ENCODE results near the gene ARMC10. TPM values are rescaled to one million over a fixed set of nuclear protein-coding genes. Genes with fewer than 3 reads are reported as not detected.

The ARMC10 gene
- total and polyA plus RNA-seq, 2 experiments from 2014 or later, result 43.4 to 48.2 TPM

GRCh38 chr7:103071000-103071399 lies 3.9 kb upstream of the ARMC10 start:
- Histone ChIP-seq H3K4me3 (no peak overlapping the region), H3K27me3 (ENCODE audit: insufficient read depth) (no peaks in the 10 kb centered on the region), H3K9me2 (ENCODE audit: insufficient read depth) (no peaks in the 10 kb centered on the region), H3F3A (replicated peaks; ENCODE audit: low read depth) (0 out of 2 replicates have a peak, but pooled peaks cover 4% of the 10 kb centered on the region), H3K4me1 (ENCODE audit: insufficient read depth) (peaks cover 2% of the 10 kb centered on the region; the same call in 1 of the 2 replicates), H4K20me1 (replicated peaks; ENCODE audit: insufficient read depth) (no peaks in the 10 kb centered on the region), H2AFZ (no peak overlapping the region), H3K79me2 (replicated peaks; ENCODE audit: insufficient read depth) (peaks cover 6% of the 10 kb centered on the region), H3K36me3 (ENCODE audit: insufficient read depth) (no peaks in the 10 kb centered on the region), H3K27ac (ENCODE audit: low read depth) (no peak overlapping the region), H3K4me2 (no peak overlapping the region)
- Mint-ChIP-seq H3K4me3 (no peak overlapping the region; the same call in 2 of the 3 replicates), H3K9me3 (peaks cover 22% of the 10 kb centered on the region), H3K36me3 (ENCODE audit: low read depth) (peaks cover 13% of the 10 kb centered on the region), H3K27me3 (ENCODE audit: insufficient read depth, low read depth, poor library complexity) (peaks cover 6% of the 10 kb centered on the region), H3K27ac (no peak overlapping the region), H3K4me1 (peaks cover 11% of the 10 kb centered on the region)
- TF ChIP-seq ETS1 (IDR thresholded peaks at IDR 0.05) (no peak), ZNF462 (CRISPR knock-in tag; IDR thresholded peaks at IDR 0.05) (no peak), NANOG (IDR thresholded peaks at IDR 0.05; ENCODE audit: borderline replicate concordance) (no peak), EZH2phosphoT487 (IDR thresholded peaks at IDR 0.05; ENCODE audit: unreplicated experiment) (no peak), ZNF114 (CRISPR knock-in tag; IDR thresholded peaks at IDR 0.05) (no peak), CTCF (conservative IDR thresholded peaks at IDR 0.05; ENCODE audit: low read depth in 2 of 2) (no peak), STAT1 (IDR thresholded peaks at IDR 0.05; ENCODE audit: unreplicated experiment) (no peak), CREB1 (CRISPR knock-in tag; IDR thresholded peaks at IDR 0.05; ENCODE audit: low read depth) (no peak), JUNB (IDR thresholded peaks at IDR 0.05; ENCODE audit: unreplicated experiment) (no peak), EZH2 (IDR thresholded peaks at IDR 0.05; ENCODE audit: low read depth, unreplicated experiment) (no peak), REST (IDR thresholded peaks at IDR 0.05; ENCODE audit: unreplicated experiment) (no peak), ZNF331 (CRISPR knock-in tag; IDR thresholded peaks at IDR 0.05; ENCODE audit: low read depth) (no peak), POLR2AphosphoS5 (IDR thresholded peaks at IDR 0.05; ENCODE audit: low read depth) (no peak)
- no peak for DNase-seq (ENCODE audit: low spot score)
- no peak for ATAC-seq
